Liver (tissue), 9 donors: Measurements from ENCODE around the gene LGALS4. TPM values are rescaled to one million over a fixed set of nuclear protein-coding genes. Genes with fewer than 3 reads are reported as not detected.
"Not testable (repeated sequence)": the region's sequence is repeated elsewhere in the genome, so short reads cannot be mapped to it uniquely, and the experiment has no call there.

Source experiments
- DNase-seq: peaks from one replicate; pipeline ENCODE4 v3.0.0-alpha.2; 2017; ENCODE audit warnings: low spot score
- H3K27ac ChIP-seq, 2 donors: one replicate each; pipeline ENCODE4 v1.7.0; 2013; ENCODE audit warnings: inconsistent platforms in 2 of 2, low read length in 2 of 2, control low read depth in 1 of 2, low read depth in 1 of 2, mild to moderate bottlenecking in 1 of 2
- H3K27me3 ChIP-seq, 4 donors: one replicate each; pipeline versions ENCODE4 v1.6.1 to v1.7.0; 2013; ENCODE audit warnings: low read length in 3 of 4, inconsistent platforms in 1 of 4, mild to moderate bottlenecking in 1 of 4, moderate library complexity in 1 of 4; ENCODE audit not compliant: control insufficient read depth in 4 of 4, insufficient read depth in 4 of 4
- H3K36me3 ChIP-seq, 4 donors: one replicate each; pipeline versions ENCODE4 v1.6.1 to v1.7.0; 2013; ENCODE audit warnings: low read length in 3 of 4, mild to moderate bottlenecking in 3 of 4, low read depth in 1 of 4, moderate library complexity in 1 of 4; ENCODE audit not compliant: control insufficient read depth in 4 of 4, insufficient read depth in 3 of 4
- H3K4me1 ChIP-seq, 4 donors: one replicate each; pipeline versions ENCODE4 v1.6.1 to v1.7.0; 2013; ENCODE audit warnings: low read length in 3 of 4, mild to moderate bottlenecking in 3 of 4, moderate library complexity in 1 of 4; ENCODE audit not compliant: control insufficient read depth in 4 of 4, insufficient read depth in 4 of 4
- H3K4me3 ChIP-seq, 3 donors: one replicate each; pipeline versions ENCODE4 v1.6.1 to v1.7.0; 2013; ENCODE audit warnings: low read length in 3 of 3, control low read depth in 1 of 3, low read depth in 1 of 3, mild to moderate bottlenecking in 1 of 3
- H3K9ac ChIP-seq, 2 donors: one replicate each; pipeline ENCODE4 v1.7.0; 2013; ENCODE audit warnings: low read length in 2 of 2, mild to moderate bottlenecking in 2 of 2, moderate library complexity in 2 of 2, control low read depth in 1 of 2, low read depth in 1 of 2
- H3K9me3 ChIP-seq, 4 donors: one replicate each; pipeline versions ENCODE4 v1.6.1 to v1.7.0; 2013; ENCODE audit warnings: low read length in 3 of 4; ENCODE audit not compliant: control insufficient read depth in 4 of 4
- ATF3 ChIP-seq: IDR thresholded peaks from 2 replicates; pipeline ENCODE4 v1.6.1; 2016; ENCODE audit warnings: antibody characterized with exemption
- CTCF ChIP-seq: fragments of 150-350 bp; IDR thresholded peaks from 2 replicates; pipeline ENCODE4 v1.5.1; 2017; ENCODE audit warnings: improper control_type of control experiment, low read depth, low read length; ENCODE audit not compliant: missing input control
- EGR1 ChIP-seq, 2 donors: IDR thresholded peaks; 2 replicates each; pipeline ENCODE4 v1.6.1; 2016 to 2018; ENCODE audit warnings: antibody characterized with exemption in 2 of 2, low read depth in 2 of 2
- FOXA1 ChIP-seq: IDR thresholded peaks from 2 replicates; pipeline ENCODE4 v1.6.1; 2016; ENCODE audit warnings: antibody characterized with exemption
- FOXA2 ChIP-seq: IDR thresholded peaks from 2 replicates; pipeline ENCODE4 v1.6.1; 2016; ENCODE audit warnings: antibody characterized with exemption
- GABPA ChIP-seq, 2 donors: IDR thresholded peaks in 1 of 2; conservative IDR thresholded peaks in 1 of 2; 2 replicates each; pipeline ENCODE4 v1.6.1; 2016; ENCODE audit warnings: antibody characterized with exemption in 2 of 2, mild to moderate bottlenecking in 1 of 2, moderate library complexity in 1 of 2
- HNF4A ChIP-seq, 2 donors: conservative IDR thresholded peaks; 2 replicates each; pipeline ENCODE4 v1.6.1; 2016; ENCODE audit warnings: antibody characterized with exemption in 2 of 2, mild to moderate bottlenecking in 2 of 2
- HNF4G ChIP-seq: IDR thresholded peaks from 2 replicates; pipeline ENCODE4 v1.6.1; 2016; ENCODE audit warnings: antibody characterized with exemption
- JUND ChIP-seq, 2 donors: IDR thresholded peaks; 2 replicates each; pipeline ENCODE4 v1.6.1; 2016; ENCODE audit warnings: antibody characterized with exemption in 2 of 2
- MAX ChIP-seq: IDR thresholded peaks from 2 replicates; pipeline ENCODE4 v1.6.1; 2016; ENCODE audit warnings: antibody characterized with exemption
- NR2F2 ChIP-seq: IDR thresholded peaks from 2 replicates; pipeline ENCODE4 v1.6.1; 2016; ENCODE audit warnings: antibody characterized with exemption
- RAD21 ChIP-seq, 2 donors: IDR thresholded peaks; 2 replicates each; pipeline ENCODE4 v1.6.1; 2016; ENCODE audit warnings: antibody characterized with exemption in 2 of 2, mild to moderate bottlenecking in 2 of 2
- REST ChIP-seq: IDR thresholded peaks from 2 replicates; pipeline ENCODE4 v1.6.1; 2016; ENCODE audit warnings: antibody characterized with exemption, mild to moderate bottlenecking
- RXRA ChIP-seq, 2 donors: IDR thresholded peaks; 2 replicates each; pipeline ENCODE4 v1.6.1; 2017 to 2018; ENCODE audit warnings: antibody characterized with exemption in 2 of 2, mild to moderate bottlenecking in 1 of 2
- SP1 ChIP-seq: IDR thresholded peaks from 2 replicates; pipeline ENCODE4 v1.6.1; 2018; ENCODE audit warnings: antibody characterized with exemption, mild to moderate bottlenecking
- TAF1 ChIP-seq: conservative IDR thresholded peaks from 2 replicates; pipeline ENCODE4 v1.6.1; 2016; ENCODE audit warnings: antibody characterized with exemption, mild to moderate bottlenecking
- YY1 ChIP-seq: IDR thresholded peaks from 2 replicates; pipeline ENCODE4 v1.6.1; 2016; ENCODE audit warnings: antibody characterized with exemption, mild to moderate bottlenecking
- ZBTB33 ChIP-seq: IDR thresholded peaks from 2 replicates; pipeline ENCODE4 v1.6.1; 2016; ENCODE audit warnings: antibody characterized with exemption
- WGBS: extraction: QIAGEN DNeasy Blood & Tissue Kit; methylation state at CpG from one replicate; pipeline ENCODE4 v1.1.7; 2013; 5-methylcytosine and 5-hydroxymethylcytosine counted together
- polyA plus RNA-seq, 2 donors: library from polyadenylated mRNA; stranded (reverse) in 1 of 2; unstranded in 1 of 2; fragments of 200-250 nt in 1 of 2; fragments of >200 nt in 1 of 2; fragmentation: Nextera tagmentation in 1 of 2; extraction: Ambion mirVana in 1 of 2; gene quantifications; one replicate each; pipeline versions ENCODE4 v1.2.1 to v1.2.3, GENCODE V29; 2013 to 2015
- total RNA-seq, 2 donors: library from RNA; depleted of rRNA; stranded (reverse); fragments of >200 nt; gene quantifications; one replicate each; pipeline ENCODE4 v1.2.3, GENCODE V29; 2014
- donor health status: healthy.
- donor health status: healthy.
- donor health status: healthy.
- donor health status: healthy.
- donor health status: healthy.

The LGALS4 gene
- total and polyA plus RNA-seq, 4 donors = 0.42 to 40.6 (median 12.1) TPM

- not testable (repeated sequence) for H3K36me3 ChIP-seq, H3K27me3 ChIP-seq, H3K9me3 ChIP-seq, H3K9ac ChIP-seq, H3K4me3 ChIP-seq, DNase-seq, H3K4me1 ChIP-seq
- 25% methylated on average over 6 of the region's 6 CpGs for WGBS
- peak overlapping the region; percentile 87 to 96 for H3K27ac ChIP-seq
- peak in 1 of 2 donors; percentile 76 for TF ChIP-seq RXRA (IDR thresholded peaks at IDR 0.05)
- peak in 1 of 2 donors; percentile 39 for TF ChIP-seq JUND (IDR thresholded peaks at IDR 0.05)
- peak in 1 of 2 donors; percentile 64 for TF ChIP-seq HNF4A (conservative IDR thresholded peaks at IDR 0.05)
- TF ChIP-seq REST = peak; percentile 44
- peak; percentile 26 for TF ChIP-seq YY1
Observed at GRCh38 chr19:38760805-38761517, 51.8 kb downstream of the LGALS4 start.

GRCh38 chr19:38759590-38760003 lies 53.1 kb downstream of the LGALS4 start:
- Histone ChIP-seq H3K36me3 (no peaks in the 10 kb centered on the region), H3K9me3 (no peaks in the 10 kb centered on the region), H3K9ac (no peak overlapping the region), H3K27me3 (no peaks in the 10 kb centered on the region), H3K4me1 (peaks cover 0 to 6% (median 2%) of the 10 kb centered on the region in 4 donors), H3K4me3 (no peak overlapping the region), H3K27ac (peak overlapping the region; percentile 87 to 96)
- WGBS = 19% methylated on average over 10 of the region's 10 CpGs
- DNase-seq = no peak
- TF ChIP-seq HNF4G = peak; percentile 99
- TF ChIP-seq JUND (IDR thresholded peaks at IDR 0.05) = peak; percentile 58 to 90
- TF ChIP-seq RAD21 (IDR thresholded peaks at IDR 0.05) = peak; percentile 57 to 65
- TF ChIP-seq EGR1 (IDR thresholded peaks at IDR 0.05; ENCODE audit: low read depth in 2 of 2) = peak; percentile 14 to 69
- peak; percentile 98 to 99 for TF ChIP-seq HNF4A (conservative IDR thresholded peaks at IDR 0.05)
- TF ChIP-seq SP1 = peak; percentile 98
- TF ChIP-seq REST = peak; percentile 79
- TF ChIP-seq ZBTB33 = peak; percentile 95
- peak; percentile 55 for TF ChIP-seq NR2F2
- peak; percentile 92 to 97 for TF ChIP-seq RXRA (IDR thresholded peaks at IDR 0.05)
- peak in 1 of 2 donors; percentile 59 for TF ChIP-seq GABPA (IDR thresholded peaks at IDR 0.05 in 1 of 2, conservative IDR thresholded peaks at IDR 0.05 in 1 of 2)
- TF ChIP-seq CTCF = no peak
- peak; percentile 87 for TF ChIP-seq MAX
- TF ChIP-seq ATF3 = peak; percentile 69
- TF ChIP-seq FOXA1 = peak; percentile 85
- TF ChIP-seq YY1 = peak; percentile 91
- TF ChIP-seq TAF1 = peak; percentile 23
- TF ChIP-seq FOXA2 = peak; percentile 80
